ENCODE results near the gene PRTFDC1.

DNA sequence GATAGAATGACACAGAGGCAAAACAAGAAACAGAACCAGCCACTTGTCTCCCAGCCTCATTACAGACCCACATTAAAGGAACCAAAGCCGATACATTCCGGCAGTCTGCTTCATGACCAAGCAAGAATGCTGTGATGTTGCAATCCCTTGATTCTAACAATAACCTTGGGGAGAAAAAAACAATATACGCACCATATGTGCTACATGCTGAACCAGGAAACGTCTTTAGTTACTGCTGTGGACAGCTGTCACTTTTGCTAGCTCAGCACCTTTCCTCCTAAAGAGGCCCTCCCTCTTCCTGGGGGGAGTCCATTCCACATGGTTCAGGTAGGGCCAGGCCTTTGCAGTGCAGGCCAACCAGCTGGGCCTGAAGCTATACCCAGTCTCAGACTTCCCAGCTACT lies 79.1 kb downstream of the PRTFDC1 start:
- no peak for TF ChIP-seq EP300 (IDR thresholded peaks at IDR 0.05)
- peak in 2 of 3 donors; percentile 8 to 36 for TF ChIP-seq POLR2AphosphoS5 (IDR thresholded peaks at IDR 0.05)
- TF ChIP-seq, protein P1, sequence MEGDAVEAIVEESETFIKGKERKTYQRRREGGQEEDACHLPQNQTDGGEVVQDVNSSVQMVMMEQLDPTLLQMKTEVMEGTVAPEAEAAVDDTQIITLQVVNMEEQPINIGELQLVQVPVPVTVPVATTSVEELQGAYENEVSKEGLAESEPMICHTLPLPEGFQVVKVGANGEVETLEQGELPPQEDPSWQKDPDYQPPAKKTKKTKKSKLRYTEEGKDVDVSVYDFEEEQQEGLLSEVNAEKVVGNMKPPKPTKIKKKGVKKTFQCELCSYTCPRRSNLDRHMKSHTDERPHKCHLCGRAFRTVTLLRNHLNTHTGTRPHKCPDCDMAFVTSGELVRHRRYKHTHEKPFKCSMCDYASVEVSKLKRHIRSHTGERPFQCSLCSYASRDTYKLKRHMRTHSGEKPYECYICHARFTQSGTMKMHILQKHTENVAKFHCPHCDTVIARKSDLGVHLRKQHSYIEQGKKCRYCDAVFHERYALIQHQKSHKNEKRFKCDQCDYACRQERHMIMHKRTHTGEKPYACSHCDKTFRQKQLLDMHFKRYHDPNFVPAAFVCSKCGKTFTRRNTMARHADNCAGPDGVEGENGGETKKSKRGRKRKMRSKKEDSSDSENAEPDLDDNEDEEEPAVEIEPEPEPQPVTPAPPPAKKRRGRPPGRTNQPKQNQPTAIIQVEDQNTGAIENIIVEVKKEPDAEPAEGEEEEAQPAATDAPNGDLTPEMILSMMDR (IDR thresholded peaks at IDR 0.05): no peak
